Measurements from ENCODE around the gene L1TD1.
"Not testable (repeated sequence)": the region's sequence is repeated elsewhere in the genome, so short reads cannot be mapped to it uniquely, and the experiment has no call there.

Gene L1TD1, protein sequence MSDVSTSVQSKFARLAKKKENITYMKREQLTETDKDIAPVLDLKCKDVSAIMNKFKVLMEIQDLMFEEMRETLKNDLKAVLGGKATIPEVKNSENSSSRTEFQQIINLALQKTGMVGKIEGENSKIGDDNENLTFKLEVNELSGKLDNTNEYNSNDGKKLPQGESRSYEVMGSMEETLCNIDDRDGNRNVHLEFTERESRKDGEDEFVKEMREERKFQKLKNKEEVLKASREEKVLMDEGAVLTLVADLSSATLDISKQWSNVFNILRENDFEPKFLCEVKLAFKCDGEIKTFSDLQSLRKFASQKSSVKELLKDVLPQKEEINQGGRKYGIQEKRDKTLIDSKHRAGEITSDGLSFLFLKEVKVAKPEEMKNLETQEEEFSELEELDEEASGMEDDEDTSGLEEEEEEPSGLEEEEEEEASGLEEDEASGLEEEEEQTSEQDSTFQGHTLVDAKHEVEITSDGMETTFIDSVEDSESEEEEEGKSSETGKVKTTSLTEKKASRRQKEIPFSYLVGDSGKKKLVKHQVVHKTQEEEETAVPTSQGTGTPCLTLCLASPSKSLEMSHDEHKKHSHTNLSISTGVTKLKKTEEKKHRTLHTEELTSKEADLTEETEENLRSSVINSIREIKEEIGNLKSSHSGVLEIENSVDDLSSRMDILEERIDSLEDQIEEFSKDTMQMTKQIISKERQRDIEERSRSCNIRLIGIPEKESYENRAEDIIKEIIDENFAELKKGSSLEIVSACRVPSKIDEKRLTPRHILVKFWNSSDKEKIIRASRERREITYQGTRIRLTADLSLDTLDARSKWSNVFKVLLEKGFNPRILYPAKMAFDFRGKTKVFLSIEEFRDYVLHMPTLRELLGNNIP

GRCh38 chr1:62194651-62195544, at the start of gene L1TD1:
Gene L1TD1, plus strand, starts transcription at chr1:62194849. Its CDS starts 11,780 bp downstream, at chr1:62206629.
- no peak for DNase-seq (ENCODE audit: low read depth in 2 of 2)

GRCh38 chr1:62159940-62160348, 34.7 kb upstream of the L1TD1 start:
- no peak for DNase-seq (ENCODE audit: low read depth in 2 of 2)

DNA sequence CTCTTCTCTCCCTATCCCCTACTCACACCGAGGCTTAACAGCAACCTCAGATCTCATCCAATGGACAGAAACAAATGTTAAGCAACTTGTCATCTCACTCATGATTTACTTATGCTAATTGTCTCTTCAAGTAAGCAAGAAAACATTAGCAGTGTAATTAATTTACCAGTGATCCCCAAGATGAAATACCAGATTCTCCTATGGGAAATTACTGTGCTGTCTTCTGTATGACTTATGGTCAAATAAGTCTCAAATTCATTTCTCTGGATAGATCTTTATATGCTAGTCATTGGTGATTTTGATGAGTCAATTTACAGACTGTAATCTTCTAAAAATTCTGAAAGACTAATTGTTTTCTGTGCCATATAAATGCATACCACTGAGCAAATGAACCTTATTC, 32.9 kb upstream of the L1TD1 start:
- no peak for DNase-seq (ENCODE audit: low read depth in 2 of 2)

DNA sequence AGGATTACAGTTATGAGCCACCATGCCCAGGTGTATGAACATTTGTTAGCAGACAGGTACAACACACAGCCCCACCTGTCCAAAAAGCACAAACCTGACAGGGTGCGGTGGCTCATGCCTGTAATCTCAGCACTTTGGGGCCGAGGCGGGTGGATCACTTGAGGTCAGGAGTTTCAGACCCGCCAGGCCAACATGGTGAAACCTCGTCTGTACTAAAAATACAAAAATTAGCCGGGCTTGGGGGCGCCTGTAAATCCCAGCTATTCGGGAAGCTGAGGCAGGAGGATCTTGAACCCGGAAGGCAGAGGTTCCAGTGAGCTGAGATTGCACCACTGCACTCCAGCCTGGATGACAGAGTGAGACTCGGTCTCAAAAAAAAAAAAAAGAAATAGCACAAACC, 24.3 kb upstream of the L1TD1 start:
- DNase-seq (ENCODE audit: low read depth in 2 of 2): not testable (repeated sequence)

DNA sequence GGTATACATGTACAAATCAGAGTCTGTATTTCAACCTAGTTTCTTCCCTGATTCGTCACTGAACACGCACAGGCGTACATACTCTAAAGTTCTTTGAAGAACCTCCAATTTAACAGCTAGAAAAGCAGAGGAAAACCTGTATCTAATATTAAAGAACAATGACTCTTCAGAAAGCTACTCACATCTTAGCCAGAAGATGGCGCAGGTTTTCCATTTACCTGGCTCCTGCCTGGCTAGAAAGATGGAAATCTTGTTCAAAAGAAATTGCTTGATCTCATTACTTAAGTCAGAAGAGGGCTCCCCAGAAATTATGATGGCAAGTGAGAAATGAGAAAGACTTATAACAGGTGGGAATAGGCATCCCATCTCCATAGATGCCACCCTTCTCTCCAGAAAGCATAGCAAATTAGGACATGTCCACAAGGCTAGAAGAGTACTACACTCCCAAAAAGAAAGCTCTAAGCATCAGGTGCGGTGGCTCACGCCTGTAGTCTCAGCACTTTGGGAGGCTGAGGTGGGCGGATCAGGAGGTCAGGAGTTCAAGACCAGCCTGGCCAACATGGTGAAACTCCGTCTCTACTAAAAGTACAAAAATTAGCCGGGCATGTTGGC, 19.0 kb upstream of the L1TD1 start:
- DNase-seq (ENCODE audit: low read depth in 2 of 2): peak in 1 of 2 donors; percentile 16

- no peak for DNase-seq (ENCODE audit: low read depth in 2 of 2)
Measured at GRCh38 chr1:62176597-62177312, 17.9 kb upstream of the L1TD1 start.

GRCh38 chr1:62177621-62178020, 17.0 kb upstream of the L1TD1 start:
- DNase-seq (ENCODE audit: low read depth in 2 of 2): no peak

GRCh38 chr1:62178372-62178771, 16.3 kb upstream of the L1TD1 start:
- DNase-seq (ENCODE audit: low read depth in 2 of 2): no peak

GRCh38 chr1:62180054-62180453, 14.6 kb upstream of the L1TD1 start:
- not testable (repeated sequence) for DNase-seq (ENCODE audit: low read depth in 2 of 2)

GRCh38 chr1:62180639-62181038, 14.0 kb upstream of the L1TD1 start:
- DNase-seq (ENCODE audit: low read depth in 2 of 2): no peak

GRCh38 chr1:62181532-62181931, 13.1 kb upstream of the L1TD1 start:
- no peak for DNase-seq (ENCODE audit: low read depth in 2 of 2)

- DNase-seq (ENCODE audit: low read depth in 2 of 2): not testable (repeated sequence)
Measured at GRCh38 chr1:62182157-62182556, 12.5 kb upstream of the L1TD1 start.

- not testable (repeated sequence) for DNase-seq (ENCODE audit: low read depth in 2 of 2)
Measured at GRCh38 chr1:62183164-62184020, 11.3 kb upstream of the L1TD1 start.

DNA sequence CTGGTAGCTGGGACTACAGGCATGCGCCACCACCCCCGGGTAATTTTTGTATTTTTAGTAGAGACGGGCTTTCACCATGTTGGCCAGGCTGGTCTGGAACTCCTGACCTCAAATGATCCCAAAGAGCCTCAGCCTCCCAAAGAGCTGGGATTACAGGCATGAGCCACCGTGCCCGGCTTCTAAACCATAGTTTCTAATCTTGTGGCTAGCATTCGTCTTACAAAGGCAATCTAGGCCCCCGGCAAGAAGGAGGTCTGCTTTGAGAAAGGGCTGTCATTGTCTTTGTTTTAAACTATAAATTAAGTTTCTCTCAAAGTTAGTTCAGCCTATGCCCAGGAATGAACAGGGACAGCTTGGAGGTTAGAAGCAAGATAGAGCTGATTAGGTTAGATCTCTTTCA, 10.3 kb upstream of the L1TD1 start:
- no peak for DNase-seq (ENCODE audit: low read depth in 2 of 2)

DNA sequence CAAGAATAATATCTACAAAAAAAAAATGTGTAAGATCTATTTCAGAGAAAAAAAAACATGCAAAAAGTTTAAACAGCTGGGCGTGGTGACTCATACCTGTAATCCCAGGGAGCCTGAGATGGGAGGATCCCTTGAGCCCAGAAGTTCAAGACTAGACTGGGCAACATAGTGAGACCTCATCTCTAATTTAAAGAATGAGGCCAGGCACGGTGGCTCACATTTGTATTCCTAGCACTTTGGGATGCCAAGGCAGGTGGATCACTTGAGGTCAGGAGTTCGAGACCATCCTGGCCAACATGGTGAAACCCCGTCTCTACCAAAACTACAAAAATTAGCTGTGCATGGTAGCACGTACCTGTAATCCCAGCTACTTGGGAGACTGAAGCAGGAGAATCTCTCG, 9.4 kb upstream of the L1TD1 start:
- not testable (repeated sequence) for DNase-seq (ENCODE audit: low read depth in 2 of 2)

GRCh38 chr1:62185677-62186076, 9.0 kb upstream of the L1TD1 start:
- DNase-seq (ENCODE audit: low read depth in 2 of 2): no peak

DNA sequence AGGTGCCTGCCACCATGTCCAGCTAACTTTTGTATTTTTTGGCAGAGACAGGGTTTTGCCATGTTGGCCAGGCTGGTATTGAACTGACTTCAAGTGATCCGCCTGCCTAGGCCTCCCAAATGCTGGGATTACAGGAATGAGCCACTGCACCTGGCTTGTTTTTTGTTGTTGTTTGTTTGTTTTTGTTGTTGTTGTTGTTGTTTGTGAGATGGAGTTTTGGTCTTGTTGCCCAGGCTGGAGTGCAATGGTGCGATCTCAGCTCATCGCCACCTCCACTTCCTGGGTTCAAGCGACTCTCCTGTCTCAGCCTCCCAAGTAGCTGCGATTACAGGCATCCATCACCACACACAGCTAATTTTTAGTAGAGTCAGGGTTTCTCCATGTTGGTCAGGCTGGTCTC, 7.1 kb upstream of the L1TD1 start:
- DNase-seq (ENCODE audit: low read depth in 2 of 2): no peak

GRCh38 chr1:62188111-62188510, 6.5 kb upstream of the L1TD1 start:
- no peak for DNase-seq (ENCODE audit: low read depth in 2 of 2)

- DNase-seq (ENCODE audit: low read depth in 2 of 2): no peak
Measured at GRCh38 chr1:62196086-62196690, 1.5 kb downstream of the L1TD1 start.

Measured in stimulated activated CD8-positive, alpha-beta memory T cell treated with anti-CD3 and anti-CD28 coated beads, Interleukin-15, amount 100 ng/mL, for 48 hours (primary cell).